Endometrial microvascular endothelial cells (primary cell): Measurements from ENCODE around the gene BDKRB1. TPM values are rescaled to one million over a fixed set of nuclear protein-coding genes. Genes with fewer than 3 reads are reported as not detected.

Experiments used
- in situ Hi-C: cut with HindIII; loops from 2 replicates; pipeline ENCODE4 v1.10.0; 2017; ENCODE audit warnings: low sequenced_read_pairs, low pct_unique_long_range_greater_than_20kb; ENCODE audit errors: inconsistent ontology term
- total RNA-seq: library from RNA; depleted of rRNA; stranded (reverse); fragments of >200 nt; gene quantifications from one replicate; pipeline ENCODE4 v1.2.3, GENCODE V29; 2015; ENCODE audit errors: inconsistent ontology term

The BDKRB1 gene
- total RNA-seq, 1 donor from 2014 or later = not detected

GRCh38 chr14:96307434-96307833, 51.4 kb downstream of the BDKRB1 start:
- in situ Hi-C loops = no loop called here

- in situ Hi-C loops = no loop called here
Observed at GRCh38 chr14:96309133-96309895, 53.3 kb downstream of the BDKRB1 start.

- in situ Hi-C loops = no loop called here
Observed at GRCh38 chr14:96309896-96310330, 53.9 kb downstream of the BDKRB1 start.

- in situ Hi-C loops = no loop called here
Observed at GRCh38 chr14:96310906-96311305, 54.9 kb downstream of the BDKRB1 start.

Other genes starting within 250 kb of the BDKRB1 start
- 1.9 TPM for gene C14orf132, start 216.8 kb upstream of the BDKRB1 start, total RNA-seq
- 0.56 TPM for gene BDKRB2, start 51.4 kb upstream of the BDKRB1 start, total RNA-seq
- gene ATG2B, start 107.1 kb downstream of the BDKRB1 start, total RNA-seq = 18.9 TPM
- 40.1 TPM for gene GSKIP, start 107.3 kb downstream of the BDKRB1 start, total RNA-seq
- 0.28 TPM for gene AK7, start 135.9 kb downstream of the BDKRB1 start, total RNA-seq
- gene PAPOLA, start 246.2 kb downstream of the BDKRB1 start, total RNA-seq = 92.6 TPM